GM23248 (cell line): ENCODE measurements around the gene KCTD13. TPM values are rescaled to one million over a fixed set of nuclear protein-coding genes. Genes with fewer than 3 reads are reported as not detected.

Source experiments
- DNase-seq: peaks from one replicate; pipeline ENCODE4 v3.0.0-alpha.2; 2015
- H2AFZ ChIP-seq: fragments of 200-600 bp; sonication (generic); 2 replicates; pipeline ENCODE4 v1.6.1; 2016; ENCODE audit warnings: antibody characterized with exemption
- H3F3A ChIP-seq: fragments of 200-600 bp; sonication (generic); 2 replicates; pipeline ENCODE4 v1.6.1; 2016; ENCODE audit warnings: mild to moderate bottlenecking, antibody characterized with exemption, mixed run types; ENCODE audit not compliant: insufficient read depth
- H3K27ac ChIP-seq: fragments of 200-600 bp; sonication (generic); 2 replicates; pipeline ENCODE4 v1.5.1; 2016; ENCODE audit warnings: mild to moderate bottlenecking
- H3K27me3 ChIP-seq: fragments of 200-600 bp; sonication (generic); replicated peaks from 2 replicates; pipeline ENCODE4 v1.6.1; 2016; ENCODE audit warnings: mild to moderate bottlenecking; ENCODE audit not compliant: insufficient read depth
- H3K36me3 ChIP-seq: fragments of 200-600 bp; sonication (generic); 2 replicates; pipeline ENCODE4 v1.6.1; 2016; ENCODE audit warnings: low read depth, mild to moderate bottlenecking
- H3K4me1 ChIP-seq: fragments of 200-600 bp; sonication (generic); 2 replicates; pipeline ENCODE4 v1.6.1; 2016; ENCODE audit warnings: mild to moderate bottlenecking; ENCODE audit not compliant: insufficient read depth
- H3K4me2 ChIP-seq: fragments of 200-600 bp; sonication (generic); one replicate; pipeline ENCODE4 v1.6.1; 2016; ENCODE audit warnings: mild to moderate bottlenecking; ENCODE audit not compliant: unreplicated experiment
- H3K4me3 ChIP-seq: fragments of 200-600 bp; sonication (generic); 2 replicates; pipeline ENCODE4 v1.5.1; 2016; ENCODE audit warnings: mild to moderate bottlenecking
- H3K79me2 ChIP-seq: fragments of 200-600 bp; sonication (generic); 2 replicates; pipeline ENCODE4 v1.6.1; 2016; ENCODE audit warnings: mild to moderate bottlenecking; ENCODE audit not compliant: insufficient read depth
- H3K9ac ChIP-seq: fragments of 200-600 bp; sonication (generic); 2 replicates; pipeline ENCODE4 v1.6.1; 2016; ENCODE audit warnings: mild to moderate bottlenecking
- H3K9me2 ChIP-seq: fragments of 200-600 bp; sonication (generic); 2 replicates; pipeline ENCODE4 v1.6.1; 2016; ENCODE audit warnings: mixed run types, mild to moderate bottlenecking, moderate library complexity; ENCODE audit not compliant: insufficient read depth
- H3K9me3 ChIP-seq: fragments of 200-600 bp; sonication (generic); one replicate; pipeline ENCODE4 v1.6.1; 2017; ENCODE audit warnings: low read depth
- H4K20me1 ChIP-seq: fragments of 200-600 bp; sonication (generic); 2 replicates; pipeline ENCODE4 v1.6.0; 2016; ENCODE audit not compliant: insufficient read depth
- EZH2 ChIP-seq: fragments of 200-600 bp; sonication (generic); IDR thresholded peaks from 2 replicates; pipeline ENCODE4 v1.6.1; 2018; ENCODE audit warnings: antibody characterized with exemption, mild to moderate bottlenecking; ENCODE audit not compliant: insufficient read depth, poor library complexity, severe bottlenecking
- EZH2phosphoT487 ChIP-seq: fragments of 200-600 bp; sonication (generic); IDR thresholded peaks from 2 replicates; pipeline ENCODE4 v1.6.1; 2018; ENCODE audit warnings: antibody characterized with exemption, moderate library complexity, mild to moderate bottlenecking, low read depth; ENCODE audit not compliant: insufficient read depth
- WGBS, 2 experiments: methylation state at CpG; one replicate each; pipeline ENCODE4 v1.1.6; 2015 to 2017; ENCODE audit warnings: low lambda C conversion rate in 2 of 2, low coverage in 1 of 2; ENCODE audit errors: missing lambda C conversion rate in 2 of 2; 5-methylcytosine and 5-hydroxymethylcytosine counted together
- in situ Hi-C: fragments of 300-500 bp; cut with MboI; formaldehyde crosslinking; loops from 2 replicates; pipeline ENCODE4 v1.15.0; 2020
- polyA plus RNA-seq: library from polyadenylated mRNA; unstranded; fragments of >200 nt; fragmentation: Nextera tagmentation; extraction: Ambion mirVana; gene quantifications from 2 replicates; pipeline ENCODE4 v1.2.1, GENCODE V29; 2016
- total RNA-seq: library from RNA; depleted of rRNA; stranded (reverse); fragments of >200 nt; shearing (Covaris generic); gene quantifications from 2 replicates; pipeline ENCODE4 v1.2.3, GENCODE V29; 2014

Gene KCTD13
- total and polyA plus RNA-seq, 2 experiments from 2014 or later = 12.6 to 14.7 TPM

GRCh38 chr16:29907973-29908372 is 18.1 kb downstream of the KCTD13 start:
- Histone ChIP-seq H3K9me2 (no peaks in the 10 kb centered on the region), H3K36me3 (no peaks in the 10 kb centered on the region; the same call in 1 of the 2 replicates), H3K4me1 (no peaks in the 10 kb centered on the region), H2AFZ (no peak overlapping the region), H4K20me1 (no peaks in the 10 kb centered on the region), H3K27ac (no peak overlapping the region), H3K4me3 (no peak overlapping the region), H3K9me3 (no peaks in the 10 kb centered on the region), H3K4me2 (no peak overlapping the region), H3K27me3 (no peaks in the 10 kb centered on the region), H3K9ac (no peak overlapping the region), H3F3A (peaks cover 18% of the 10 kb centered on the region; the same call in 1 of the 2 replicates), H3K79me2 (peaks cover 10% of the 10 kb centered on the region)
- in situ Hi-C loops = no loop called here
- 57 to 77% methylated on average over 2 of the region's 2 CpGs for WGBS, 2 experiments
- DNase-seq = no peak
- TF ChIP-seq EZH2phosphoT487 = no peak
- no peak for TF ChIP-seq EZH2

- H3K4me1 ChIP-seq = peaks cover 6% of the 10 kb centered on the region
- no peaks in the 10 kb centered on the region for H3K9me2 ChIP-seq
- peaks cover 23% of the 10 kb centered on the region for H3K79me2 ChIP-seq
- H3K4me2 ChIP-seq = no peak overlapping the region
- in situ Hi-C loops = no loop called here
- no peak overlapping the region for H2AFZ ChIP-seq
- H3K9me3 ChIP-seq = no peaks in the 10 kb centered on the region
- no peak for TF ChIP-seq EZH2
- TF ChIP-seq EZH2phosphoT487 = no peak
- H3K36me3 ChIP-seq = no peaks in the 10 kb centered on the region; the same call in 1 of the 2 replicates
- no peak for DNase-seq
- no peaks in the 10 kb centered on the region for H4K20me1 ChIP-seq
- H3F3A ChIP-seq = peaks cover 14% of the 10 kb centered on the region; the same call in 1 of the 2 replicates
- no peak overlapping the region for H3K9ac ChIP-seq
- no peak overlapping the region for H3K4me3 ChIP-seq
- WGBS, 2 experiments = 79 to 82% methylated on average over 22 to 23 of the region's 23 CpGs
- H3K27ac ChIP-seq = no peak overlapping the region
- no peaks in the 10 kb centered on the region for H3K27me3 ChIP-seq
Measured at GRCh38 chr16:29906520-29907244, 19.3 kb downstream of the KCTD13 start.

- H3K4me2 ChIP-seq = no peak overlapping the region
- H3K36me3 ChIP-seq = no peaks in the 10 kb centered on the region; the same call in 1 of the 2 replicates
- 78 to 79% methylated on average over 13 of the region's 13 CpGs for WGBS, 2 experiments
- in situ Hi-C loops = no loop called here
- H3K79me2 ChIP-seq = peaks cover 30% of the 10 kb centered on the region
- TF ChIP-seq EZH2 (no peak), EZH2phosphoT487 (no peak)
- H3K9me3 ChIP-seq = no peaks in the 10 kb centered on the region
- H3K4me3 ChIP-seq = no peak overlapping the region
- H2AFZ ChIP-seq = no peak overlapping the region
- H3F3A ChIP-seq = peaks cover 14% of the 10 kb centered on the region; the same call in 1 of the 2 replicates
- peaks cover 9% of the 10 kb centered on the region for H3K4me1 ChIP-seq
- DNase-seq = no peak
- no peaks in the 10 kb centered on the region for H4K20me1 ChIP-seq
- no peak overlapping the region for H3K27ac ChIP-seq
- H3K27me3 ChIP-seq = no peaks in the 10 kb centered on the region
- H3K9me2 ChIP-seq = no peaks in the 10 kb centered on the region
- H3K9ac ChIP-seq = no peak overlapping the region
Measured at GRCh38 chr16:29905668-29906067, 20.4 kb downstream of the KCTD13 start.

- Histone ChIP-seq H3K36me3 (no peaks in the 10 kb centered on the region; the same call in 1 of the 2 replicates), H4K20me1 (no peaks in the 10 kb centered on the region), H3F3A (peaks cover 14% of the 10 kb centered on the region; the same call in 1 of the 2 replicates), H3K4me2 (no peak overlapping the region), H3K4me3 (no peak overlapping the region), H3K9me3 (no peaks in the 10 kb centered on the region), H3K9me2 (no peaks in the 10 kb centered on the region), H3K27ac (no peak overlapping the region), H2AFZ (no peak overlapping the region), H3K79me2 (peaks cover 30% of the 10 kb centered on the region), H3K9ac (no peak overlapping the region), H3K4me1 (peaks cover 9% of the 10 kb centered on the region), H3K27me3 (no peaks in the 10 kb centered on the region)
- TF ChIP-seq EZH2phosphoT487 (no peak), EZH2 (no peak)
- 94 to 96% methylated on average over 7 of the region's 7 CpGs for WGBS, 2 experiments
- DNase-seq = no peak
- in situ Hi-C loops = no loop called here
Measured at GRCh38 chr16:29904947-29905346, 21.1 kb downstream of the KCTD13 start.
